ENCODE measurements around the gene CTTNBP2NL. TPM values are rescaled to one million over a fixed set of nuclear protein-coding genes. Genes with fewer than 3 reads are reported as not detected.

Gene CTTNBP2NL
- polyA plus RNA-seq, 3 donors, result 1.6 to 4.9 (median 3.0) TPM

DNA sequence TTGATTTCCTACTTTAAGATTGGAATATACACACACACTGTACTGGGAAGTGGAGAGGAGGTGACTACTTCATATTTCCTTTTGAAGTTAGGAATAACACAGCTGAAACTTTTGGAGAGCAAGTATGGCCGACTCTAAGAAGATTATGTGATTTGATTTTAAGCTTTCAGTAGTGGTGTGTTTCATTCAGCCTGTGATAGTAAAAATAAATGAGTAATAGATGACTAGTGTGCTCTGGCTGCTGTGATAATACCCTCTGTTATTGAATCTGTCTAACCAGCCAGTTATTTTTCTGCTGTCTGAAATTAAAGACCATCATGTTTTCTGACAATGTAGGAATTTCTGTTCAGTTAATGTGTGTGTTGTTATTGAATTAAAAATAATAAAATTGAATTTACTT is 48.3 kb downstream of the CTTNBP2NL start:
- WGBS (ENCODE audit: insufficient coverage), result 100% methylated on average over 1 of the region's 1 CpG
- Mint-ChIP-seq H3K4me1 (peaks cover 2% of the 10 kb centered on the region), H3K27ac (no peak overlapping the region), H3K27me3 (ENCODE audit: low read depth in 3 of 3) (peaks cover 0 to 1% (median 0%) of the 10 kb centered on the region in 3 donors), H3K36me3 (no peaks in the 10 kb centered on the region), H3K9me3 (no peaks in the 10 kb centered on the region), H3K4me3 (no peak overlapping the region)
- H3K9me3 ChIP-seq (replicated peaks in 1 of 2; ENCODE audit: control insufficient read depth in 1 of 2, insufficient read depth in 1 of 2, low read length in 2 of 2), result no peaks in the 10 kb centered on the region
- intact Hi-C loops (cut with micrococcal nuclease), result no loop called here
- TF ChIP-seq, protein P1, sequence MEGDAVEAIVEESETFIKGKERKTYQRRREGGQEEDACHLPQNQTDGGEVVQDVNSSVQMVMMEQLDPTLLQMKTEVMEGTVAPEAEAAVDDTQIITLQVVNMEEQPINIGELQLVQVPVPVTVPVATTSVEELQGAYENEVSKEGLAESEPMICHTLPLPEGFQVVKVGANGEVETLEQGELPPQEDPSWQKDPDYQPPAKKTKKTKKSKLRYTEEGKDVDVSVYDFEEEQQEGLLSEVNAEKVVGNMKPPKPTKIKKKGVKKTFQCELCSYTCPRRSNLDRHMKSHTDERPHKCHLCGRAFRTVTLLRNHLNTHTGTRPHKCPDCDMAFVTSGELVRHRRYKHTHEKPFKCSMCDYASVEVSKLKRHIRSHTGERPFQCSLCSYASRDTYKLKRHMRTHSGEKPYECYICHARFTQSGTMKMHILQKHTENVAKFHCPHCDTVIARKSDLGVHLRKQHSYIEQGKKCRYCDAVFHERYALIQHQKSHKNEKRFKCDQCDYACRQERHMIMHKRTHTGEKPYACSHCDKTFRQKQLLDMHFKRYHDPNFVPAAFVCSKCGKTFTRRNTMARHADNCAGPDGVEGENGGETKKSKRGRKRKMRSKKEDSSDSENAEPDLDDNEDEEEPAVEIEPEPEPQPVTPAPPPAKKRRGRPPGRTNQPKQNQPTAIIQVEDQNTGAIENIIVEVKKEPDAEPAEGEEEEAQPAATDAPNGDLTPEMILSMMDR (IDR thresholded peaks at IDR 0.05), result no peak
- DNase-seq, result no peak
- H3K79me2 ChIP-seq (ENCODE audit: insufficient read depth, low read length), result no peaks in the 10 kb centered on the region
- H2AFZ ChIP-seq (ENCODE audit: insufficient read depth, low read depth, low read length, poor library complexity, severe bottlenecking), result no peak overlapping the region
- H3K27me3 ChIP-seq (ENCODE audit: control insufficient read depth in 2 of 2, insufficient read depth in 2 of 2, low read length in 2 of 2), result no peaks in the 10 kb centered on the region
- H3K36me3 ChIP-seq (replicated peaks in 1 of 2; ENCODE audit: control insufficient read depth in 1 of 2, insufficient read depth in 2 of 2, low read length in 2 of 2), result no peaks in the 10 kb centered on the region
- H3K9ac ChIP-seq (ENCODE audit: insufficient read depth, low read length, poor library complexity, severe bottlenecking), result no peak overlapping the region
- no peaks in the 10 kb centered on the region for H3K4me1 ChIP-seq (ENCODE audit: control insufficient read depth in 1 of 2, insufficient read depth in 2 of 2, low read length in 2 of 2)
- H4K20me1 ChIP-seq (ENCODE audit: insufficient read depth, low read length), result no peaks in the 10 kb centered on the region
- H3K27ac ChIP-seq (ENCODE audit: low read depth in 1 of 2, low read length in 2 of 2), result no peak overlapping the region
- no peak overlapping the region for H3K4me3 ChIP-seq (replicated peaks in 1 of 3; ENCODE audit: low read depth in 2 of 3, low read length in 3 of 3)
- H3K4me2 ChIP-seq (replicated peaks; ENCODE audit: extremely low read depth, low read length, poor library complexity, severe bottlenecking), result no peak overlapping the region

DNA sequence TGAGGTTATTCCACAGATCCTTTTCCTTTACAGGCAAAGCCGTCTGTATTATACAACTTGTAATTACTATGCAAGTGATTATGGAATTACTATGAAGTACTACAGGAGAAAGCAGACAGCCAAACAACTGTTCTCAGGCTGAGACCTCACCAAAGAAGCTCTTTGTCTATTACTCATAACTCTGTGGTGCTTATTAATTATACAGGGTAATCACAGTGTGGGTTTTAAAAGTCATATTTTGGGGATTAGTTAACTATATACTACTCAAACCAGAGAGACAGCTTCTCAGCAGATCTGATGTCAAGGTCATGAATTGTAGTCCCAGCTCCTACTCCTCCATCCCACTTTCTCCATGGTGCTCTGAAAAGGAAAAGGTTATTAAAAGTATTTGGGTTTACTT is 49.6 kb downstream of the CTTNBP2NL start:
- H3K27me3 ChIP-seq (ENCODE audit: control insufficient read depth in 2 of 2, insufficient read depth in 2 of 2, low read length in 2 of 2), result no peaks in the 10 kb centered on the region
- Mint-ChIP-seq H3K4me3 (no peak overlapping the region), H3K4me1 (no peaks in the 10 kb centered on the region), H3K27me3 (ENCODE audit: low read depth in 3 of 3) (peaks cover 0 to 1% (median 0%) of the 10 kb centered on the region in 3 donors), H3K27ac (no peak overlapping the region), H3K36me3 (peaks cover 0 to 2% of the 10 kb centered on the region in 2 donors), H3K9me3 (no peaks in the 10 kb centered on the region)
- no peaks in the 10 kb centered on the region for H3K4me1 ChIP-seq (ENCODE audit: control insufficient read depth in 1 of 2, insufficient read depth in 2 of 2, low read length in 2 of 2)
- no peaks in the 10 kb centered on the region for H3K9me3 ChIP-seq (replicated peaks in 1 of 2; ENCODE audit: control insufficient read depth in 1 of 2, insufficient read depth in 1 of 2, low read length in 2 of 2)
- TF ChIP-seq, protein P1 (IDR thresholded peaks at IDR 0.05), result no peak
- H3K4me2 ChIP-seq (replicated peaks; ENCODE audit: extremely low read depth, low read length, poor library complexity, severe bottlenecking), result no peak overlapping the region
- no peak for DNase-seq
- no CpG with 5 or more reads among the region's 1 CpG for WGBS (ENCODE audit: insufficient coverage)
- no peak overlapping the region for H2AFZ ChIP-seq (ENCODE audit: insufficient read depth, low read depth, low read length, poor library complexity, severe bottlenecking)
- H4K20me1 ChIP-seq (ENCODE audit: insufficient read depth, low read length), result no peaks in the 10 kb centered on the region
- intact Hi-C loops (cut with micrococcal nuclease), result no loop called here
- no peaks in the 10 kb centered on the region for H3K36me3 ChIP-seq (replicated peaks in 1 of 2; ENCODE audit: control insufficient read depth in 1 of 2, insufficient read depth in 2 of 2, low read length in 2 of 2)
- no peaks in the 10 kb centered on the region for H3K79me2 ChIP-seq (ENCODE audit: insufficient read depth, low read length)
- no peak overlapping the region for H3K9ac ChIP-seq (ENCODE audit: insufficient read depth, low read length, poor library complexity, severe bottlenecking)
- H3K4me3 ChIP-seq (replicated peaks in 1 of 3; ENCODE audit: low read depth in 2 of 3, low read length in 3 of 3), result no peak overlapping the region
- H3K27ac ChIP-seq (ENCODE audit: low read depth in 1 of 2, low read length in 2 of 2), result no peak overlapping the region
